Activated B cell treated with CpG ODN at 0.5 μM for 24 hours (primary cell): ENCODE data around the gene ELAVL2. TPM values are rescaled to one million over a fixed set of nuclear protein-coding genes. Genes with fewer than 3 reads are reported as not detected.

Source experiments
- ATAC-seq: fragments of 200-7000 bp; cut with Tn5 transposase; one replicate; pipeline ENCODE4 v1.10.0; 2021; ENCODE audit warnings: low read depth, mild to moderate bottlenecking, moderate library complexity
- CTCF ChIA-PET: fragments of 350-600 bp; sonication (Branson Sonifier 250); formaldehyde crosslinking; loops from one replicate; lab custom pipeline; 2021; ENCODE audit warnings: antibody characterized with exemption; lab: Charles Lee
- POLR2A ChIA-PET: fragments of 350-600 bp; sonication (Branson Sonifier 250); formaldehyde crosslinking; loops from one replicate; lab custom pipeline; 2021; ENCODE audit warnings: antibody characterized with exemption; lab: Charles Lee
- DNase-seq: peaks from one replicate; pipeline ENCODE4 v3.0.0; 2022
- H3K27ac Mint-ChIP-seq: one replicate; pipeline ENCODE4 v1.8.0; 2020; ENCODE audit warnings: mixed read lengths
- H3K27me3 Mint-ChIP-seq: one replicate; pipeline ENCODE4 v1.8.0; 2021; ENCODE audit warnings: mixed read lengths
- H3K36me3 Mint-ChIP-seq: one replicate; pipeline ENCODE4 v1.8.0; 2021; ENCODE audit warnings: low read depth, mixed read lengths
- H3K4me1 Mint-ChIP-seq: one replicate; pipeline ENCODE4 v1.8.0; 2021; ENCODE audit warnings: mixed read lengths
- H3K4me3 Mint-ChIP-seq: one replicate; pipeline ENCODE4 v1.8.0; 2020; ENCODE audit warnings: mild to moderate bottlenecking, mixed read lengths
- H3K9me3 Mint-ChIP-seq: one replicate; pipeline ENCODE4 v1.8.0; 2020; ENCODE audit warnings: mixed read lengths
- intact Hi-C: fragments of 100-400 bp; cut with micrococcal nuclease; formaldehyde crosslinking; loops from one replicate; pipeline ENCODE4 v1.15.1; 2024
- total RNA-seq: library from RNA; stranded (reverse); gene quantifications from 2 replicates; pipeline ENCODE4 v1.2.3, GENCODE V29; 2022
- TF ChIP-seq, protein P1 (sequence below): fragments of 200-600 bp; IDR thresholded peaks from one replicate; pipeline ENCODE4 v1.8.0; 2022; ENCODE audit warnings: antibody characterized with exemption, mild to moderate bottlenecking

The ELAVL2 gene
- total RNA-seq, 1 donor from 2014 or later: not detected

DNA sequence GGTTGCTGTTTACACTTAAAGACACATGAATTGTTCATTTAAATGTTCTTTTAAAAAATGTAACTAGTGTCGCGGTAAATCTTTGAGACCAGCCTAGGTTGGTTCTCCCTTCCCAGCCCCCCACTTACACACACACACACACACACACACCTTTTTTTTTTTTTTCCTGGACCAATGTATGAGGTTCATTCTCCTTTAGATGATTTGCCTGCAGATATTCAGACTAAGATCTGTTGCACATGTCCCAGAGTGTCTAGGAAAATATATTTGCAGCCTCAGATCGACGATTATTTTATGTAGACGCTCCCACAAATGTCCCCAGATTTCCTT lies 4.4 kb upstream of the ELAVL2 start:
- DNase-seq: no peak
- no peak for ATAC-seq
- TF ChIP-seq, protein P1, sequence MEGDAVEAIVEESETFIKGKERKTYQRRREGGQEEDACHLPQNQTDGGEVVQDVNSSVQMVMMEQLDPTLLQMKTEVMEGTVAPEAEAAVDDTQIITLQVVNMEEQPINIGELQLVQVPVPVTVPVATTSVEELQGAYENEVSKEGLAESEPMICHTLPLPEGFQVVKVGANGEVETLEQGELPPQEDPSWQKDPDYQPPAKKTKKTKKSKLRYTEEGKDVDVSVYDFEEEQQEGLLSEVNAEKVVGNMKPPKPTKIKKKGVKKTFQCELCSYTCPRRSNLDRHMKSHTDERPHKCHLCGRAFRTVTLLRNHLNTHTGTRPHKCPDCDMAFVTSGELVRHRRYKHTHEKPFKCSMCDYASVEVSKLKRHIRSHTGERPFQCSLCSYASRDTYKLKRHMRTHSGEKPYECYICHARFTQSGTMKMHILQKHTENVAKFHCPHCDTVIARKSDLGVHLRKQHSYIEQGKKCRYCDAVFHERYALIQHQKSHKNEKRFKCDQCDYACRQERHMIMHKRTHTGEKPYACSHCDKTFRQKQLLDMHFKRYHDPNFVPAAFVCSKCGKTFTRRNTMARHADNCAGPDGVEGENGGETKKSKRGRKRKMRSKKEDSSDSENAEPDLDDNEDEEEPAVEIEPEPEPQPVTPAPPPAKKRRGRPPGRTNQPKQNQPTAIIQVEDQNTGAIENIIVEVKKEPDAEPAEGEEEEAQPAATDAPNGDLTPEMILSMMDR: no peak
- H3K4me3 Mint-ChIP-seq: no peak overlapping the region
- ChIA-PET POLR2A (no interaction called here), CTCF (no interaction called here)
- no peaks in the 10 kb centered on the region for H3K9me3 Mint-ChIP-seq
- peaks cover 27% of the 10 kb centered on the region for H3K27me3 Mint-ChIP-seq
- intact Hi-C loops: no loop called here
- H3K4me1 Mint-ChIP-seq: no peaks in the 10 kb centered on the region
- H3K36me3 Mint-ChIP-seq: no peaks in the 10 kb centered on the region
- no peak overlapping the region for H3K27ac Mint-ChIP-seq

DNA sequence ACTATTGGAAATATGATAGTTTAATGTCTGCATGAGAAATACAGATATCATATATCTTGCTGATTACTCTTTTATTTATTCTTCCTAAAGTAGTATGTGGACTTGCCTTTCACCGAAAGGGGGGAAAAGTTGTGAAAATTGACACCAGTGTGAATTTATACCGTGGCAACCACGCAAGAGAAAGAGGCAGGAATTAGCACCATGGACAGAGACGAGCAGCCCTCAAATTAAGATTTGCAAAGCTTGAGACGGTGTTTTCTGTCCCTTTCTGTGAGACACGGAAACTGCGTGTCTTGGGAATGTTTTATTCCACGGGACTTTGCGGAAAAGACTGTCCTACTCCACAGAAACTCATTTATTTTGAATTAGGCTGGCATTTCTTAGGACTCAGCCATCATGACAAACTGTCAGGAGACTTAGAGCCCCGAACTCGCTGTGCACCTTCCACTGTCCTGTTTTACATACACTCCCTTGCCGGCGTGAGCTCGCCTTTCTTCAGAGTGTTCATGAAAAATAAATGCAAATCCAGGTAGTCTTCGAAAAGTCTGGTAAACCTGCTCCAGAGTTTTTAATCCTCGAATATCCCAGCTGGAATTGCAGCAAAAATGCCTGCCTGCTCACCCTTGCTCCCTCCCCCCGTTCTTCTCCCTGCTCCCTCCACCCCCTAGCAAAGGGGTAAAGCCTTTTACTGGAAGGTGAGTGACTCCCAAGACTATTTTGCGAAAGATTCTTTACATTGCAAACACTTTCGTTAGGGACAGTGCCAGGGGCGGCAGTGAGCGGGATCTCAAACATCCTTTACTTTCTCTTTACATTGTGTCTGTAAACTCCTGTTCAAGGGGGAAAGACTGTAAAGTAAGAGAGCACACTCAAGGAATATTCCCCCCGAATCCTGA lies 3.8 kb upstream of the ELAVL2 start:
- intact Hi-C loops: loop anchor here (10.0 kb wide), 1 partner anchor 1855 kb away; no protein-coding TSS in a partner anchor
- Mint-ChIP-seq H3K4me1 (no peaks in the 10 kb centered on the region), H3K4me3 (no peak overlapping the region), H3K27ac (no peak overlapping the region), H3K9me3 (no peaks in the 10 kb centered on the region), H3K36me3 (no peaks in the 10 kb centered on the region), H3K27me3 (peaks cover 27% of the 10 kb centered on the region)
- DNase-seq (no peak), ATAC-seq (no peak)
- TF ChIP-seq, protein P1: no peak
- POLR2A ChIA-PET: no interaction called here
- CTCF ChIA-PET: no interaction called here

DNA sequence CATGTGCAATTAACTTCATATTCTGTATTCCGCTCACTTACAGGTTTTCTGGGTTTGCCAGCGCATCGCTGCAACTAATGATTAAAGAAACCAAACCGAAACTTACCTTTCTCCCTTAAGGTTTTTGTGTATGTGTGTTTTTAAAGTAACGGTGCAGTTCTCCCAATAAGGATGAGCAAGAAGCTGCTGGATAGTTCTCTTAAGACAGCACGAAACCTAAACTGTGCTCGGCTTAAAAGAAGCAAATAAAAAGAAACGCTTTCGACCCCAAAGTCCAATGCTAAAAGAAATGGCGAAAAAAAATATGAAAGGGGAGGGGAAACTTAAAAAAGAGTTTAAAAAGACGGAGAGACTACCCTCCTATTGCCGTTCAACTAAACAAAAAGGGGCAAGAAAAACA lies 340 bp downstream of the ELAVL2 start:
- H3K4me3 Mint-ChIP-seq: no peak overlapping the region

DNA sequence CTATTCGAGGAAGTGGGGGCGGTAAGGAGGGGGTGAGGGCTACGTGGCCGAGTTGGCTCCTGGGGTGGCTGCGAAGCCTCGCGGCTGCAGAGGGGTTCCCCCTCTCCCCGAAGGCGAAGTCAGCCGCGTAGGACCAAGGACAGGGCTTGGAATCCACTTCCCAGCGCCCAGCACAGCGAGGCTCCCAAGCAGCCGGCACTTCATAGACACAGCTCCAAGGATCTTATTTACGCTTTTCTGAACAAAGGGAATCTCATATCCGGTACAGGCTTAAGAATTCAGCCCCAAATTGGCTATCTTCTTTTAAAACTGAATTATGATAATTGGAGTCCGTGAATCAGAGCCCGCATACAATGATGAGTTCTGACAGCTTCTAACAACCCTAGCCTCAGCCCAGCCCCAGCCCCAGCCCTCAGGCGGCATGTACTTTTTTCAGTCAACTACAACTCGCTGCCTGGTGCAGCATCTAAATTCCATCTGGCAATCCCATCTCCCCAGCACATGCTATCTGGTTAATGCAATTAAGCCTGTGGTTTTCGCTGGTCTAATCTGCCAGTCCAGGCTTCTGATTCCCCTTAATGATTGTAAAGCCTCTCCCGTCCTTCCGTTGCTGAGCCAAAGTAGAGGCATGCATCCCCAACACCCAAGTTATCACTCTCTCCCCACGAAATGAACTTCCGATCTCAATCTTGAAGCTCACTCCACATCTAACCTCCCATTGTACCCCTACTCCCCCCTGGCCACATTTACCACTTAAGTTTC lies 1.0 kb downstream of the ELAVL2 start:
- intact Hi-C loops: loop anchor here (10.0 kb wide), 1 partner anchor 1850 kb away; no protein-coding TSS in a partner anchor
- Mint-ChIP-seq H3K27ac (no peak overlapping the region), H3K4me1 (no peaks in the 10 kb centered on the region), H3K9me3 (no peaks in the 10 kb centered on the region), H3K36me3 (no peaks in the 10 kb centered on the region), H3K27me3 (peaks cover 27% of the 10 kb centered on the region), H3K4me3 (no peak overlapping the region)
- CTCF ChIA-PET: no interaction called here
- TF ChIP-seq, protein P1: no peak
- DNase-seq (no peak), ATAC-seq (no peak)
- POLR2A ChIA-PET: no interaction called here

More for the DNA sequence above, 340 bp downstream of the ELAVL2 start:
- Mint-ChIP-seq H3K4me1 (no peaks in the 10 kb centered on the region), H3K36me3 (no peaks in the 10 kb centered on the region), H3K9me3 (no peaks in the 10 kb centered on the region), H3K27me3 (peaks cover 30% of the 10 kb centered on the region), H3K27ac (no peak overlapping the region)
- ChIA-PET POLR2A (no interaction called here), CTCF (no interaction called here)
- intact Hi-C loops: loop anchor here (10.0 kb wide), 1 partner anchor 1851 kb away; no protein-coding TSS in a partner anchor
- TF ChIP-seq, protein P1: no peak
- ATAC-seq: no peak
- DNase-seq: no peak
